Measurements from ENCODE around the gene TRIM2. TPM values are rescaled to one million over a fixed set of nuclear protein-coding genes. Genes with fewer than 3 reads are reported as not detected.

Gene TRIM2
- total and polyA plus RNA-seq, 2 of the 8 experiments (the other 6 are each of a cell fraction or from before 2014, with no cell fraction given), result 34.0 to 59.8 TPM

- TF ChIP-seq CHD2 (IDR thresholded peaks at IDR 0.05; ENCODE audit: low read length), result no peak
- no peak for TF ChIP-seq JUND (IDR thresholded peaks at IDR 0.05; ENCODE audit: low read length)
- TF ChIP-seq MAX (IDR thresholded peaks at IDR 0.05), result no peak
- no peak for TF ChIP-seq RNF2 (IDR thresholded peaks at IDR 0.05; ENCODE audit: borderline replicate concordance, low read depth, low read length, missing control alignments, poor library complexity, severe bottlenecking)
- TF ChIP-seq USF2 (IDR thresholded peaks at IDR 0.05; ENCODE audit: low read length), result no peak
- TF ChIP-seq PHF8 (conservative IDR thresholded peaks at IDR 0.05; ENCODE audit: low read depth, low read length), result no peak
Measured at GRCh38 chr4:153374442-153374841, 170.2 kb downstream of the TRIM2 start (continued).
